HK-2 (cell line): ENCODE results near the gene RNPS1.
"Not testable (repeated sequence)": the region's sequence is repeated elsewhere in the genome, so short reads cannot be mapped to it uniquely, and the experiment has no call there.

Experiments used
- DNase-seq: peaks from one replicate; pipeline ENCODE4 v3.0.0-alpha.2; 2018; ENCODE audit not compliant: unreplicated experiment

Gene RNPS1

DNA sequence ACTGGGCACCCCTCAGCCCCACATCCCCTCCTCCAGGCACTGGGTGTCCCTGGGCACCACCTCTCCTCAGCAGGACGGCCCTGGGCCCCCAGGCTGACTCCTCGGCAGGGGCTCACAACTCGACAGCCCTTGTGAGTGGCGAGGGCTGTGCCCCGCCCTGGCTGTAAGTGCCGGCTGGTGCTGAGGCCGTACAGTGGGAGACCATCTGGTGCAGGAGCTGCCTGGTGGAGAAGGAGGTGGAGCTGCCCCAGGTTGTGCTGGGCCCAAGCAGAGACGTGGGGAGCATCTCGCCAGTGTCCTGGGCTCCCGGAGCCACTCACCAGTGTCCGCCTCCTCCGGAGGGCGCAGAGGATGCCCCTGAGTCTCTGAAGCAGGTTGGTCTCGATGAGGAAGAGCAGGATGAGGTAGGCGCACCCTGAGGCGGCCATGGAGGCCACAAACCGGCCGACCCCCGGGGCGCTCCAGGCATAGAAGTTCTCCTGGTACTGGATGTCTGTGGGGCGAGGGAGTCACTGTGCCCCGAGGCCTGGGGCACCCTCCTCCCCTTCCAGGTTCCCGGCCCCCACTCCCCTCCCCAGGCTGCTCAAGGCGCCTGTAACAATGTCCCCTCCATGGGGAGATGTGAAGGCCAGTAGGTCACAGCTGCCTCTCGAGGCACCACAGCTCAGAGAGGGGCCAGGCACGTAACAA, 15.1 kb upstream of the RNPS1 start:
- no peak for DNase-seq

DNA sequence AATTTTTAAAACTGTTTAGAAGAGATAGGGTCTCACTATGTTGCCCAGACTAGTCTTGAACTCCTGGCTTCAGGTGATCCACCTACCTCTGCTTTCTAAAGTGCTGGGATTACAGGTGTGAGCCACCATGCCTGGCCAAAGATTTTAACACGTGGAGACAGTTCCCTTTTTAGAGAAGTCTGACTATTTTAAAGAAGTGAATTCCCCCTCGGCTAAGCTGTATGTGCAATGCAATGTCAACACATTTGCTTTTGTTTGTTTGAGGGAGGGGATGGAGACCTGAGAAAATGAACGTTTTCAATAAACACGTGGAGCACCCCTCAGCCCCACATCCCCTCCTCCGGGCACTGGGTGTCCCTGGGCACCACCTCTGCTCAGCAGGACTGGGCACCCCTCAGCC, 14.3 kb upstream of the RNPS1 start:
- DNase-seq = no peak

DNA sequence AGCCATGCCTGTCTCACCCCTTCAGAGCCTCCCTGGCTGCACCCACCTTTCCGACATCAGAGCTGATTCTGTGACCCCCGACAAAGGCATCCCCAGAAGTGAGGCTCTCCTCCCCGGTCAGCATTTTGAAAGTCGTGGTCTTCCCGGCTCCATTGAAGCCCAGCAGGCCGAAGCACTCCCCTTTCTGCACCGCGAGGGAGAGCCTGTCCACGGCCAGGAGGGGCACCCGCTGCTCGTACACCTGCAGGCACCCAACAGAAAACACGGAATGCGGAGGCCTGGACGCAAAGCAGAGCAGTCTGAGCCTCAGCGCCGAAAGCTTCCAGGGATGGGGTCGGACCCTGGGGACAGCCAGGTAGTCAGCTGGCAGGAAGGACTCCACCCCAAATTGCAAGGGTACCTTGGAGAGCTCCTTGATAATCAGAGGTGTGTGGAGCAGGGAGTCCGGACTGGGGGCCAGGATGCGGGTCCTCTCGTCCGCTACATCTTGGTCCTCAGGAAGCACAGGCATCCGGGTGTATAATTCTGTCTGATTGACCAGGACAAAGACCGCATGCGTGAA, 13.1 kb upstream of the RNPS1 start:
- DNase-seq = no peak

DNA sequence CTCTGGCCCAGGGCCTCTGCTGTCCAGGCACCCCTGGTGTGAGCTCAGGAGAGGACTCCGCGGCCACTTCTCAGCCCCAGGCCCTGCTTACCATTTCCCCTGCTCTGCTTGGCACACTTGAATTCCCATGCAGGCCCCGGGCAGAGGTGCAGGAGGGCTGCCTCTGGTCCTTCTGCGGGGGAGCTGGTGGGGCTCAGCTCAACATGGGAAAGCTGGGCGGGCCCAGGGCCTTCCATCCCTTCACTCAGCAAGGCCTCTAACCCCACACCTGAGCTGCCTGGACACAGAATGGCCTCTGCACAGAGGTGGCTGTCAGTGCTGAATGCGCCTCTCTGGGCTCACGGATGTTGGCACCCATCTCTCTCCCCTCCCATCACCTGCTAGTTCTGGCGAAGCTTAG, 12.5 kb upstream of the RNPS1 start:
- DNase-seq = no peak

DNA sequence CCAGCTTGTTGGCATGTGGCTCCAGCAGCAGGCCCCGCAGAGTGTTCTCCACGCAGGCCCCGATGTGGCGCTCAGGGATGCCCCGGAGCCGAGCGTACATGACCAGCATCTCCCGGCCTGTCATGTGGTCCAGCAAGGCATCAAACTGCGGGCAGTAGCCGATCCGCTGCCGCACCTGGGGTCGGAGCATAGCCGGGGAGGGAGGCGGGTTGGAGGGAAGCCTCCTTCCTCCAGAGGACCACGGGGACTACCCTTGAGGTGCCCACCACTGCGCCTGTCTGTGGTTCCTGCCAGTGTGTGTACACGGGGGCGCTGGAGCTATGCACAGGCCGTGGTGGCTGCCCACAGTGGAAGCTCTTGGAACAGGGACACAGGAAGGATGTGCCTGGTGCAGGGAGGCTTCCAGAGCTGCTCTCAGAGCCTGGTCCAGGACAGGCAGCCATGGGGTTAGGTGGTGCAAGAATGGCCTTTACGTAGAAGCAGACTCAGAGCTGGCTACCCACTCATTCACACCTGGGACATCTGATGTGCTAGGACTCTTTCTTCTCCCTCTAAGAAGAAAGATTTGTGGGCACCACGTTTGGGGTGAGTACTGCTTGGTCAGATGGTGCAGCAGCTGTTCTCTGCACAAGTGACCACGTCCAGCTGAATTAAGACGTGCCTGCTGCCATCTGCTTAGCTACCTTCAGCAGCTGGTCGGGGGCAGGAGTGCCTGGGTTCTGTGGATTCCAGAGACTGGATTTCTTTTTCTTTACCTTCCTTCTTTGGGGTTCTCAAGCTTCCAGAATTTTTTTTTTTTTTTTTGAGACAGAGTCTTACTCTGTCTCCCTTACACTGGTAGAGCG, 11.3 kb upstream of the RNPS1 start:
- no peak for DNase-seq

DNA sequence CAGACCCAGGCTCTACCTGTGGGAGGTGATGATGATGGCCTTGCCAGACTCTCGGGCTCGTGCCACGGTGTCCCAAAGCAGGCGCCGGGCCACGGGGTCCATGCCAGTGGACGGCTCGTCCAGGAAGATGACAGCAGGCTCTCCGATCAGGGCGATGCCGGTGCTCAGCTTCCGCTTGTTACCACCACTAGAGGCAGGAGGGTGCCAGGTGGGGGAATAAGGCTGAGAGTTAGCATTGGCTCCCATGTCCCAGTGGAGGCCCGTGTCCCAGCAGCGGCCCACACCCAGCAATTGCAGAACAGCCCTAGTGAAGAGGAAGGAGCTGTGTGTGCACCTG, 10.3 kb upstream of the RNPS1 start:
- no peak for DNase-seq

DNA sequence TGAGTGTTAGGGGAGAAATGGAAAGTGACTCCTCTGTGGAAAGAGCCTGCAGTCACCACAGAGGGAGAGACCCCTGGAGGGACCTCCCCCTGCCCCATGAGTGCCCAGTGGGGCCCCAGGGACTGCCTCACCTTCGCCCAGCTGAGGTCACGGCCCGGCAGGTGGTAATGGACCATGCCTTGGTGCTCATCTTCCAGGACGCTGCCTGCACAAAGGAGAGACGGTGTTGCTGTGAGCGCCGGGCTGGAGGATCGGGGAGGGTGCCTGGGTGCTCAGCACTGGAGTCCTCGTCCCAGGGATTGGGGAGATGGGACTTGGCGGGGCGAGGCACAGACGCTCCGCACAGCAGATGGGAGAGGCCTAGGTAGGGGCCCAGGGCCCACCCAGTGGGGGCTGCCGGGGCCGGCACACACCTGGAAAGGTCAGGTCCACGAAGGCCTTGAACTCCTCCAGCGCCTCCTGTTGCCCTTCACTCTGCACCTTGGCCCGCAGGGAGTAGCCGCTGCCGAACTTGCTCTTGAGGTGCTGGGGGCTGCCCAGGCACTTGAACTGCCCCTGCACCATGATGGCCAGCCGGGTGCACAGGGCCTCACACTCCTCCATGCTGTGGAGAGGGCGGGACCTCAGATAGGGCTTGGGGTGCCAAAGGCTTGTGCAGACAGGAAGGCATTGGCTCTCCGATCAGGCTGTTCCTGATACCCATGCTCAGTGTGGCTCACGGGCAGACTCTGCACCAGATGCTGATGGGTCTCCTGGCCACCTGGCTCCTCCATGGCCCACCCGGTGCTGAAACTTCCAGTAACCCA, 9.7 kb upstream of the RNPS1 start:
- no peak for DNase-seq

DNA sequence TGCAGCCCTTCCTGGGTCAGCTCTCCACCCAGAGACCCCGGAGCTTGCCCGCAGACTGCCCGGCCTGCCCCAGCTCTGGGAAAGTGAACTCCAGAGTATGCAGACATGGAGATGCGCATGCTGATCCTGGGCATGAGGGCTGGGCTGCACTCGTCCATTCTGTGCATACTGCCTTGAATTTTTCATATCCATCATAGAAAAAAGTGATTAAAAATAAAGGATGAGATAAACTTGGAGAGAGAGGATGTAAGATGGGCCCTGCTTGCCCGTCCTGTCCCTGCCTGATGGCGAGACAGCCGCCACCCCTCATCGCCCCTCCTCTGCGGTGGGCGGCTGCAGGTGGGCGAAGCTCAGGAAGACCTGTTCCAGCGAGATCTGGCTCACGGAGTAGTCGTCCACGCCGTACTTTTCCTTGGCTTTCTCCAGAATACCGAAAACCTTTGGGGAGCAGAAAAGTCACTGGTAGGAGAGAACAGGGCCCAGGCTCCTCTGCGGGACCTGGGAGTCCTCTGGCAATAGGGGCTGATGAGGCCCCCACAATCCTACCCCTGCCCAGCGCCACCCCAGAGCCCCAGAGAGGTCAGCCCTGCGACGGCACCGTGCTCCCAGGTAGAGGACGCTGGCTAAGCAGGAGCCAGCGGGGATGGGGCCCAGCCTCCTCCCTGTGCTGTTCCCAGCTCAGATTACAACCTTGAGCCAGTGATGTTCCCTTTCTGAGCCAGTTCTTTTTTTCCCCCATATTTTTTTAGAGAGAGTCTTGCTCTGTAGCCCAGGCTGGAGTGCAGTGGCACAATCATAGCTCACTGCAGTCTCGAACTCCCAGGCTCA, 8.7 kb upstream of the RNPS1 start:
- DNase-seq = no peak

DNA sequence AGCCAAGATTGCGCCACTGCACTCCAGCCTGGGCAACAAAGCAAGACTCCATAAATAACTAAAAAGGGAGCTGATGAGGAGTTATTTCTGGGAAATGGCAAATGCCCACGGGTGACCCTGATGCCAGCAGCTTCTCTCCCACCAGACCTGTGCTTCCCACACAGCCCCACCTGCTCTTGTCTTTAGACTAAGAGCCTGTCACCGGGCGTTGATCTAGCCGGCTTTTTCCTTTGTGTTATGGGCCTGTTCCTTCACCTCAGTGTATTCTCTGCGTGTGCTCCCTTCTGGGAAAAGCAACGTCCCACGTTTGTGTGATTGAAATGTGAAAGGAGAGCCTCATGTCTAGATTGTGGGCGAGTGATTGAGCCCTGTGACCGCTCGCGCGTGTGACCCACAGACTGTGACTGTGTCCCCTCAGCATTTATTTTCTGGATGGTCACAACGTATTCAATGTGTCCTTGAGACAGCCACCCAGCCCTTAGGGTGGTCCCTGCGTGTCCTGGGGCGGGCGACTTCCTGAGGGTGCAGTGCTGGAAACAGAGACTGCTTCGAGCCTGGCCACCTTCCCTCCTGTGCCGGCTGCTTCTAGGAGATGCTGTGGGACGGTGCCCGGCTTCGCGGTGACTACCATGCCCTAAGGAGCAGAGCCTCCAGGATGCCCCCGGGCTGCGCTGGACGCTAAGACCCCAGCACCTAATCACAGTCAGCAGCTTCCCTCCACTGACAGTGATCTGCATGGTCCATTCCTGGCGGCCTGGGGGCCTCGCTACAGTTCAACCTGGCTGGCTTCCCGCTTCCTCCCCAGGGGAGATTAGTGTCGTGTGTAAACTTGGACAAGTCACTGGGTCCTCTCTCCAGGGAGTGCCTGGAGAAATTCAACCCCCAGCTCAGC, 7.8 kb upstream of the RNPS1 start:
- no peak for DNase-seq

DNA sequence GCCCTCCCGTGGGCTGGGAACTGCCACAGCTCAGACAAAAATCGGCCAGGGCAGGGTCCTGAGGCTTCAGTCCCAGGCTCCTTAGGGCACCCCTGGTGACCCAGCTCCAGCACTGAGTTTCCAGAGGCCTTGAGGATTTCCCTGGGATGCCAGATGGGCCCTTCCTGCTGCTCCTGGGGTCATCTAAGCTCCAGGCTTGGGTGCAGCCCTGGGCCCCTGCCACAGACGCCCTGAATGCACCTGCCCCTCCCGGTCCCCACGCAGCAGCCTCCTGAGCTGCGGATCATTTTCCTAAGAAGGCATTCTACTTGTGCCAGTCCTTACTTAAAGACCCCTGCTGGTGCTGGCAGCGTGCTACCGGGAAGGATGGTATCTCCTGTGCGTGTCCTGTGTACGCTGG, 6.0 kb upstream of the RNPS1 start:
- no peak for DNase-seq

DNA sequence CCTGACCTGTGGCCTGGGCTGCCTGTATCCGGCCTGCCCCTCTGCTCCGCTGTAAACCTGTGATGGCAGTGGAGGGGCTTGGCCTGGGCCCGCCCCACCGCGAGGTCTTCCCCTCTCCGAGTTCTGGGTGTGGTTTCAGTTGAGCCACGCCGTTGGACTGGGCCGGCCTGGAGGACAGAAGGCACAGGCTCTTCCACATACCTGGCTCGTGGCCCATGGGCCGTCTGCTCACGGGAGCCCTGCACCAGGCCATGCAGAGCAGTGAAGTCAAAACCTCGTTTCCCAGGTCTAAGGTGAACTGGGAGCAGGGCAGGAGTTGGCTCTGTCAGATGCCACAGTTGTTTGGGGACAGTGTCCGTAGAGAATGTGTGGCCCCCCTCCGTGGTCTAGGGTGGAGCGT, 5.6 kb upstream of the RNPS1 start:
- no peak for DNase-seq

DNA sequence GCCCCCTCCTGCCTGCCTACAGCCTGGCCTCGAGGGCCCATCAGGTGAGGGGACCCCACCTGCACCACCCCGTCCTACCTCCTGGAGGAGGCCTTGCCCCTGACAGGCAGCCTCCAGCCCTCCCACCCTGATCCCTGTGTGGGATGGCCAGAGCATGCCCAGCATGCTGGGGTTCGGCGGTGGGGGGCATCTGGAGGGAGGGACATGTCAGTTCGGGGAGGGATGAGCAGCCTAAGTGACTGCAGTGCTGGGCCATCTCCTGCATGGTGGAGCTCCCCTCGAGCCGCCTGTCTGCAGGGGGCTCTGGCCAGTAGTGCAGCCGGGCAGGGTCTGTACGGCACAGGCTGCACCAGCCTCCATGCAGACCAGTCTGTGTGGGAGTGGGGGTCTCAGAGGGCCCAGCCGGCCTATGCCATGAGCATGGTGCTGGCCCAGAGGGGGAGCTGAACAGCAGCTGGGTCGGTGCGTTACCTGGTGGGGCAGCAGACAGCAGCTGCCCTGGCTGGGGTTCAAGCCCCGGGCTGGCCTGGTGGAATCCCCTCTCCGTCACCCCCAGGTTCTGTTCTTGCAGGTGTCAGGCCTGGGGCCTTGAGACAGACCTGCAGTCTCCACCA, 4.0 kb upstream of the RNPS1 start:
- DNase-seq = no peak

DNA sequence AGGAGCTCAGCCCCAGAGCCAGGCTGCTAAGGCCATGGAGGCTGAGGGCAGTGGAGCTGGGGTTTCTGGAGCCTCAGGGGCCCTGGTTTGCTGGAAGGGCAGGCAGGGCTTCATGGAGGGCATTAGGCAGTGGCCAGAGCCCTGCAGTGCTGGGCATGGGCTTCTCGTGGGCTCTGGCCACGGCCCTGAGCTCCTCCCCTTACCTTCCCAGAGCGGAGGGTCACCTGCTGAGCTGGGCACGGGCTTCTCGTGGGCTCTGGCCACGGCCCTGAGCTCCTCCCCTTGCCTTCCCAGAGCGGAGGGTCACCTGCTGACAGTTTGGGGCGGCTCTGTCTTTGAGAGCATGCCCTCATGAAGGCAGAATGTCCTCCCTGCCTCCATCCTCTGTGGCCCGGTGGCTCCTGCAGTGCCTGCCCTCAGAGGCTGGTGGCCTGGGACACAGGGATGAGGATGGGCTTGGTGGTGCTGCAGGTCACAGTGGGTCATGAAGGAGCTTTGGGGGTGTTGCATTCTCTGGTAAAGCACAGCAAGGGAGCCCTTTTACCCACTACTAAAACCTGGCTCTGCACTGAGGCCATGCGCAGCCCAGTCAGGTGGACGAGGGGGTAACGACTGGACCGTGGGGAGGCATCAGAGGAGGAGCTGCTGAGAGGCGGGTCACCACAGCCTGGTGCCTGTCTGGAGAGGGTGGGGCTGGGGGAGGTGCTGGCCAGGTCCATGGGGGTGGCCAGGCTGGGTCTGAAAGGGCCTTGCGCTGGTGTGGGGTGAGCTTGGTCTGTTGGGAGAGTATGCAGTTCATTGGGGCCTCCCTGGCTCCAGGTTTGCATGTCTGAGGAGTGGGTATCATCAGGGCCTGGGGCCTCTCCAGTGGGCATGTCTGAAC, 2.9 kb upstream of the RNPS1 start:
- no peak for DNase-seq

DNA sequence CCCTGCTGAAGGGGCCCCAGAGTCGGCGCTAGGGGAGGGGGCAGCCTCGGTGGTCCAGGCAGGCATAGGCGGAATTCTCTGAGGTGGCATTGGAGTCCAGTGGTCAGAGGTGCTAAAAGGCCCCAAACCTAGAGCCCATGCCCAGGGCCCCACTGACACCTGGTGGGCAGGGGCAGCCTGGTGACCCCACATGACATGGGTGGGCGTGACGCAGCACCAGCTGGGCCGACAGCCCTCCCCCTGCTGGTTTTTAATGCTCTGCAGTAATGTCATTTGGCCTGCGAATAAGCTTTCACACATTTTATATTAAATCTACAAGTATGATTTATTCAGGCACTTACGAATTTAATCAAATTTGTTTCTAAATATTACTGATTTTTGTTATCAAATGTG, 2.1 kb upstream of the RNPS1 start:
- no peak for DNase-seq

DNA sequence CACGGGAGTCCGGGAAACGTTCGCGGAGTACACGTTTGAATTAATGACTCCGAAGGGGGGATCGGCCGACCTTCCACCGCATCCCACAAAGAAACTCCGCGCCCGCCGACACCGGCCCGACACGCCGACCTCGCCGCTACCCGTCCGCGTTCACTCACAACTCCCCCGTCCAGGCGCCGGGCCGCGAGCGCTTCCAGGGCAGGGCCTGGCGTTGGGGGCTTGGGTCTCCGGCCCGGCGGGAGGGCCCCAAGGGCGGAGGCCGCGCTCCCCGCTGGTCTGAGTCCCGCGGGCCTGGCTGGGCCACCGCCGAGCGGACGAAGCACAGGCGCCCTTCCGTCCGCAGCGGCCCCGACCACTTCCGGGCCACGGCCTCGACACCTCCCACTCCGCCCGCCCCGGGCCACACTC, 417 bp downstream of the RNPS1 start:
- DNase-seq = not testable (repeated sequence)

DNA sequence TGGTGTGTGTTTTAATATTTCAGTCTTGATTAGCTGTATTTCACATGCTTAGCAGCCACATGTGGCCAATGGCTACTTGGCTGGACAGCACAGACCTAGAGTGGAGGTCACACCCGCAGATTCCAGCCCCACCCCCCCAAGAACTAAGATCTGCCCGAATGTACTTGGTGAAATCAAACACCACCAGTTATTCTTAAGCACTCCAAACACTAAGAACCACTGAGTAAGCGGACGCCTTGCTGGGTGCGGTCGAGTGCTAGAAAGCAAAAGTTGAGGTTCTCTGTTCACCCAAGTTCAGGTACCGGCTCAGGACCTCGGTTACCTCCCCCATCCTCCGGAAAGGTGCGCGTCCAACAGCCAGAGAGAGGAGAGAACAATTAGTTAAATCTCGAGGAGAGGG, 1.0 kb downstream of the RNPS1 start:
- not testable (repeated sequence) for DNase-seq

DNA sequence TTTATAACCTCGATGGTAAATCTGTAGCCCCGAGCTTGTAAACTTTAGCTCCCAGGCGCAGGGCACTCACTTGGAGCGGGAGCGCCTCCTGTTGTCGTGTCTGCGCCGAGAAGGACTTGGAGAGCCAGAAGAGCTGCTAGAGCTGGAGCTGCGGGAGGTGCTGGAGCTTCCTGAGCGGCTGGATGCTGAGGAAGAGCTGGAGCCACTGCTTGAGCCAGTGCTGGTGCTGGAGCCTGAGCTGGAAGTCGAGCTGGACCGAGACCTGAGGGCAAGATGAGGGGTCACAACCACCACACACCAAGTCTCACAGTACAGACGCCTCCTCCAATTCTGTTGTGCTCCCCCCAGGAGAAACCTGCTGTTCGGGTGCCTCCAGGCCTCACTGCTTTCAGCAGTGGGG, 4.9 kb downstream of the RNPS1 start:
- DNase-seq = not testable (repeated sequence)

DNA sequence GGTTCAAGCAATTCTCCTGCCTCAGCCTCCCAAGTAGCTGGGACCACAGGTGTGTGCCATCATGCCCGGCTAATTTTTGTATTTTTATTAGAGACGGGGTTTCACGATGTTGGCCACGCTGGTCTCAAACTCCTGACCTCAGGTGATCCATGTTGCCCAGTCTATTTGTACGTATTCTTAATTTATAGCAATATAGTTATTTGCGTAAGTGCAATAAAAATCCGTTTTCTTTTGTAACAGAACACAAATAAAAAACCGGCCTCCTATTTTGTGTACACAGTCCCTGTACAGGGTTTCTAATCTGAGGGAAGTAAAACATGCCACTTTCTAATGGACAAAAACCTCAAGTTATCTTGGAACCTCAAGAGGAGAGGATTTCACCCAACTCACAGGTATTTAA, 7.7 kb downstream of the RNPS1 start:
- no peak for DNase-seq

DNA sequence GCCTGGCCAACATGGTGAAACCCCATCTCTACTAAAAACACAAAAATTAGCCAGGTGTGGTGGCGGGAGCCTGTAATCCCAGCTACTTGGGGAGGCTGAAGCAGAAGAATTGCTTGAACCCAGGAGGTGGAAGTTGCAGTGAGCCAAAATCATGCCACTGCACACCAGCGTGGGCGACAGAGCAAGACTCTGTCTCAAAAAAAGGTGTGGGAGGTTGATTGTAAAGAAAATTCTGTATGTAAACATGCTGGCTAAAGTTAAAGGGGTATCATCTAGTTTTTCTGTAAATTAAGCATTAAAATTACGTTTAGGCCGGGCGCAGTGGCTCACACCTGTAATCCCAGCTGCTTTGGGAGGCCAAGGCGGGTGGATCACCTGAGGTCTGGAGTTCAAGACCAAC, 9.4 kb downstream of the RNPS1 start:
- not testable (repeated sequence) for DNase-seq
